HepG2 (cell line): ENCODE results near the gene PKIB. TPM values are rescaled to one million over a fixed set of nuclear protein-coding genes. Genes with fewer than 3 reads are reported as not detected.

Experiments used
- ATAC-seq: fragments of 200-7000 bp; cut with Tn5 transposase; 3 replicates; pipeline ENCODE4 v1.9.1; 2020; ENCODE audit warnings: mild to moderate bottlenecking, moderate library complexity
- BruUV-seq: library from RNA; stranded (reverse); fragments of 400-500 nt; replicated peaks from 2 replicates; lab custom pipeline; 2021; lab: Mats Ljungman, UMichigan
- CTCF ChIA-PET: fragments of 300-600 bp; formaldehyde crosslinking; extraction: SDS; loops from one replicate; lab custom pipeline; 2021; ENCODE audit warnings: low total read pairs, inconsistent platforms, low intra/inter-chr PET ratio; lab: Yijun Ruan, JAX
- POLR2A ChIA-PET: fragments of 350-600 bp; sonication (Branson Sonifier 250); formaldehyde crosslinking; loops from one replicate; lab custom pipeline; 2020; ENCODE audit warnings: antibody characterized with exemption, inconsistent platforms; lab: Yijun Ruan, JAX
- DNase-seq: peaks from one replicate; pipeline ENCODE4 v3.0.0-alpha.2; 2015; ENCODE audit warnings: low spot score
- FAIRE-seq: peaks from 3 replicates; lab custom pipeline; 2011; peaks lifted over from hg19 to GRCh38; lab: Jason Lieb, UNC
- H2AFZ ChIP-seq: one replicate; pipeline ENCODE4 v1.6.1; 2011; ENCODE audit warnings: low read length, inconsistent platforms
- H3K27ac ChIP-seq: fragments of 300-600 bp; 3 replicates; pipeline ENCODE4 v1.8.0; 2011; ENCODE audit warnings: mixed run types, mild to moderate bottlenecking, mixed read lengths, low read length, inconsistent platforms; ENCODE audit not compliant: insufficient read depth; ENCODE audit errors: extremely low read length
- H3K27me3 ChIP-seq, 2 experiments: fragments of 200-600 bp in 1 of 2; 2 replicates in 1 of 2; 3 replicates in 1 of 2; pipeline versions ENCODE4 v1.6.0 to v1.8.0; 2011; ENCODE audit warnings: low read length in 2 of 2, mild to moderate bottlenecking in 2 of 2, moderate library complexity in 2 of 2, inconsistent platforms in 1 of 2; ENCODE audit not compliant: insufficient read depth in 2 of 2, control insufficient read depth in 1 of 2
- H3K36me3 ChIP-seq, 2 experiments: fragments of 200-600 bp in 1 of 2; replicated peaks in 1 of 2; 2 replicates in 1 of 2; 3 replicates in 1 of 2; pipeline versions ENCODE4 v1.5.1 to v1.8.0; 2011; ENCODE audit warnings: low read length in 2 of 2, inconsistent platforms in 1 of 2; ENCODE audit not compliant: insufficient read depth in 2 of 2, control insufficient read depth in 1 of 2
- H3K4me1 ChIP-seq: 2 replicates; pipeline ENCODE4 v1.5.1; 2012; ENCODE audit warnings: low read length, inconsistent platforms; ENCODE audit not compliant: insufficient read depth
- H3K4me2 ChIP-seq: 2 replicates; pipeline ENCODE4 v1.6.0; 2011; ENCODE audit warnings: low read depth, low read length, inconsistent platforms
- H3K4me3 ChIP-seq, 3 experiments: fragments of 200-600 bp in 1 of 3; sonication (generic), shearing (Covaris generic) in 1 of 3; replicated peaks in 1 of 3; 2 replicates each; pipeline ENCODE4 v1.5.1; 2011 to 2016; ENCODE audit warnings: low read length in 3 of 3, inconsistent platforms in 2 of 3, low read depth in 2 of 3, mild to moderate bottlenecking in 2 of 3, control low read depth in 1 of 3, mixed read lengths in 1 of 3; ENCODE audit not compliant: insufficient read depth in 1 of 3
- H3K79me2 ChIP-seq: one replicate; pipeline ENCODE4 v1.6.1; 2011; ENCODE audit warnings: low read length, inconsistent platforms; ENCODE audit not compliant: insufficient read depth
- H3K9ac ChIP-seq: 2 replicates; pipeline ENCODE4 v1.6.0; 2011; ENCODE audit warnings: mild to moderate bottlenecking, low read depth, low read length, inconsistent platforms; ENCODE audit not compliant: insufficient read depth
- H3K9me3 ChIP-seq: 2 replicates; pipeline ENCODE4 v1.5.1; 2012; ENCODE audit warnings: mild to moderate bottlenecking, low read length
- H4K20me1 ChIP-seq: 2 replicates; pipeline ENCODE4 v1.6.0; 2011; ENCODE audit warnings: inconsistent platforms, mild to moderate bottlenecking, low read length, moderate library complexity; ENCODE audit not compliant: insufficient read depth
- ARHGAP35 ChIP-seq: sonication (generic); formaldehyde crosslinking; IDR thresholded peaks from 2 replicates; pipeline ENCODE4 v1.9.0; 2022; ENCODE audit warnings: mild to moderate bottlenecking, inconsistent platforms, moderate library complexity, missing genetic modification reagents, borderline replicate concordance
- ARID3A ChIP-seq: IDR thresholded peaks from 2 replicates; pipeline ENCODE4 v1.6.1; 2012; ENCODE audit warnings: low read depth, low read length, improper control_type of control experiment
- ELF3 ChIP-seq: IDR thresholded peaks from 2 replicates; pipeline ENCODE4 v1.6.1; 2016; ENCODE audit warnings: missing genetic modification reagents, missing compliant biosample characterization
- FOSL1 ChIP-seq: sonication (generic); formaldehyde crosslinking; IDR thresholded peaks from 2 replicates; pipeline ENCODE4 v1.9.0; 2021; ENCODE audit warnings: missing genetic modification reagents, borderline replicate concordance
- FOSL2 ChIP-seq: sonication (generic); formaldehyde crosslinking; IDR thresholded peaks from 2 replicates; pipeline ENCODE4 v1.4.0; 2020; ENCODE audit warnings: missing genetic modification reagents
- FOXA3 ChIP-seq: IDR thresholded peaks from 2 replicates; pipeline ENCODE4 v1.6.1; 2016; ENCODE audit warnings: missing genetic modification reagents, missing compliant biosample characterization
- HNRNPUL1 ChIP-seq: fragments of 200-400 bp; formaldehyde crosslinking; IDR thresholded peaks from 2 replicates; pipeline ENCODE4 v1.6.1; 2017; ENCODE audit warnings: low read depth, mild to moderate bottlenecking, low read length, moderate library complexity
- HOXA3 ChIP-seq: sonication (generic); formaldehyde crosslinking; IDR thresholded peaks from 2 replicates; pipeline ENCODE4 v1.5.0; 2020; ENCODE audit warnings: missing genetic modification reagents
- MIXL1 ChIP-seq: IDR thresholded peaks from 2 replicates; pipeline ENCODE4 v1.6.1; 2016
- PAXIP1 ChIP-seq: sonication (generic); formaldehyde crosslinking; conservative IDR thresholded peaks from 2 replicates; pipeline ENCODE4 v1.4.0; 2020; ENCODE audit warnings: mild to moderate bottlenecking, missing genetic modification reagents, moderate library complexity
- RBM22 ChIP-seq: fragments of 200-400 bp; formaldehyde crosslinking; optimal IDR thresholded peaks from 2 replicates; pipeline ENCODE3; 2017; ENCODE audit warnings: mild to moderate bottlenecking, low read length, moderate library complexity
- ZNF263 ChIP-seq: sonication (generic); formaldehyde crosslinking; IDR thresholded peaks from 2 replicates; pipeline ENCODE4 v1.4.0; 2020; ENCODE audit warnings: missing genetic modification reagents
- WGBS: methylation state at CpG from one replicate; pipeline ENCODE4 v1.1.6; 2017; ENCODE audit warnings: low lambda C conversion rate; 5-methylcytosine and 5-hydroxymethylcytosine counted together
- in situ Hi-C: cut with HindIII; loops from 2 replicates; pipeline ENCODE4 v1.10.0; 2017; ENCODE audit warnings: low pct_unique_long_range_greater_than_20kb; ENCODE audit not compliant: extremely low pct_ligation_motif_present
- intact Hi-C: fragments of 100-400 bp; cut with micrococcal nuclease; formaldehyde crosslinking; loops from one replicate; pipeline ENCODE4 v1.10.0; 2022; ENCODE audit not compliant: unreplicated experiment
- polyA plus RNA-seq, 8 experiments: library from polyadenylated mRNA; depleted of rRNA in 3 of 8; stranded (reverse) in 7 of 8; unstranded in 1 of 8; fragments of >200 nt; fragmentation: Illumina TruSeq in 4 of 8; extraction: Trizol in 4 of 8; gene quantifications; 2 replicates each; pipeline versions ENCODE4 v1.2.1 to v1.2.3, GENCODE V29; 2011 to 2016; ENCODE audit warnings: low read depth in 4 of 8, missing spikeins in 1 of 8, mixed read lengths in 1 of 8; ENCODE audit not compliant: insufficient read depth in 1 of 8
- total RNA-seq, 5 experiments: library from RNA; depleted of rRNA; stranded (reverse); fragments of >200 nt; fragmentation: Illumina TruSeq; extraction: Trizol; gene quantifications; 2 replicates each; pipeline ENCODE4 v1.2.3, GENCODE V29; 2016; ENCODE audit warnings: low read depth in 1 of 5
- TF ChIP-seq, protein P1 (sequence below): sonication (generic); formaldehyde crosslinking; IDR thresholded peaks from 2 replicates; pipeline ENCODE4 v1.5.1; 2020; ENCODE audit warnings: mild to moderate bottlenecking, missing genetic modification reagents, borderline replicate concordance
- TF ChIP-seq, protein P2 (sequence below): sonication (generic); formaldehyde crosslinking; IDR thresholded peaks from 2 replicates; pipeline ENCODE4 v1.4.0; 2020; ENCODE audit warnings: missing genetic modification reagents

The PKIB gene
- total and polyA plus RNA-seq, 2 of the 13 experiments (the other 11 are each of a cell fraction or from before 2014, with no cell fraction given), result 1.4 to 1.5 TPM

GRCh38 chr6:122652431-122652830, 42.2 kb downstream of the PKIB start:
- 4% methylated on average over 2 of the region's 2 CpGs for WGBS
- Histone ChIP-seq H3K79me2 (no peaks in the 10 kb centered on the region), H3K4me1 (peaks cover 21% of the 10 kb centered on the region), H3K27ac (no peak overlapping the region), H3K4me3 (no peak overlapping the region), H2AFZ (no peak overlapping the region), H3K9me3 (no peaks in the 10 kb centered on the region), H4K20me1 (no peaks in the 10 kb centered on the region), H3K27me3 (no peaks in the 10 kb centered on the region), H3K4me2 (no peak overlapping the region), H3K9ac (no peak overlapping the region), H3K36me3 (no peaks in the 10 kb centered on the region)
- DNase-seq, result peak; percentile 31
- POLR2A ChIA-PET, result no interaction called here
- CTCF ChIA-PET, result no interaction called here
- in situ Hi-C loops (no loop called here), intact Hi-C loops (no loop called here)
- FAIRE-seq, result no peak
- no TSS peak for BruUV-seq
- ATAC-seq, result peak; percentile 89
- TF ChIP-seq HNRNPUL1, result no peak
- TF ChIP-seq ZNF263, result peak; percentile 51; the same call in 1 of the 2 replicates
- TF ChIP-seq MIXL1 (CRISPR knock-in tag), result peak; percentile 61; the same call in 1 of the 2 replicates
- TF ChIP-seq, protein P1, sequence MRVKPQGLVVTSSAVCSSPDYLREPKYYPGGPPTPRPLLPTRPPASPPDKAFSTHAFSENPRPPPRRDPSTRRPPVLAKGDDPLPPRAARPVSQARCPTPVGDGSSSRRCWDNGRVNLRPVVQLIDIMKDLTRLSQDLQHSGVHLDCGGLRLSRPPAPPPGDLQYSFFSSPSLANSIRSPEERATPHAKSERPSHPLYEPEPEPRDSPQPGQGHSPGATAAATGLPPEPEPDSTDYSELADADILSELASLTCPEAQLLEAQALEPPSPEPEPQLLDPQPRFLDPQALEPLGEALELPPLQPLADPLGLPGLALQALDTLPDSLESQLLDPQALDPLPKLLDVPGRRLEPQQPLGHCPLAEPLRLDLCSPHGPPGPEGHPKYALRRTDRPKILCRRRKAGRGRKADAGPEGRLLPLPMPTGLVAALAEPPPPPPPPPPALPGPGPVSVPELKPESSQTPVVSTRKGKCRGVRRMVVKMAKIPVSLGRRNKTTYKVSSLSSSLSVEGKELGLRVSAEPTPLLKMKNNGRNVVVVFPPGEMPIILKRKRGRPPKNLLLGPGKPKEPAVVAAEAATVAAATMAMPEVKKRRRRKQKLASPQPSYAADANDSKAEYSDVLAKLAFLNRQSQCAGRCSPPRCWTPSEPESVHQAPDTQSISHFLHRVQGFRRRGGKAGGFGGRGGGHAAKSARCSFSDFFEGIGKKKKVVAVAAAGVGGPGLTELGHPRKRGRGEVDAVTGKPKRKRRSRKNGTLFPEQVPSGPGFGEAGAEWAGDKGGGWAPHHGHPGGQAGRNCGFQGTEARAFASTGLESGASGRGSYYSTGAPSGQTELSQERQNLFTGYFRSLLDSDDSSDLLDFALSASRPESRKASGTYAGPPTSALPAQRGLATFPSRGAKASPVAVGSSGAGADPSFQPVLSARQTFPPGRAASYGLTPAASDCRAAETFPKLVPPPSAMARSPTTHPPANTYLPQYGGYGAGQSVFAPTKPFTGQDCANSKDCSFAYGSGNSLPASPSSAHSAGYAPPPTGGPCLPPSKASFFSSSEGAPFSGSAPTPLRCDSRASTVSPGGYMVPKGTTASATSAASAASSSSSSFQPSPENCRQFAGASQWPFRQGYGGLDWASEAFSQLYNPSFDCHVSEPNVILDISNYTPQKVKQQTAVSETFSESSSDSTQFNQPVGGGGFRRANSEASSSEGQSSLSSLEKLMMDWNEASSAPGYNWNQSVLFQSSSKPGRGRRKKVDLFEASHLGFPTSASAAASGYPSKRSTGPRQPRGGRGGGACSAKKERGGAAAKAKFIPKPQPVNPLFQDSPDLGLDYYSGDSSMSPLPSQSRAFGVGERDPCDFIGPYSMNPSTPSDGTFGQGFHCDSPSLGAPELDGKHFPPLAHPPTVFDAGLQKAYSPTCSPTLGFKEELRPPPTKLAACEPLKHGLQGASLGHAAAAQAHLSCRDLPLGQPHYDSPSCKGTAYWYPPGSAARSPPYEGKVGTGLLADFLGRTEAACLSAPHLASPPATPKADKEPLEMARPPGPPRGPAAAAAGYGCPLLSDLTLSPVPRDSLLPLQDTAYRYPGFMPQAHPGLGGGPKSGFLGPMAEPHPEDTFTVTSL (CRISPR knock-in tag), result peak; percentile 44; the same call in 1 of the 2 replicates
- peak; percentile 47; the same call in 1 of the 2 replicates for TF ChIP-seq ARID3A
- no peak for TF ChIP-seq ARHGAP35 (CRISPR knock-in tag)
- peak; percentile 55; the same call in 1 of the 2 replicates for TF ChIP-seq FOSL1 (CRISPR knock-in tag)
- 0 out of 2 replicates have a peak, but pooled peaks have one; percentile 11 for TF ChIP-seq ELF3 (CRISPR knock-in tag)
- no peak for TF ChIP-seq RBM22
- TF ChIP-seq FOSL2 (CRISPR knock-in tag), result peak; percentile 89
- TF ChIP-seq HOXA3 (CRISPR knock-in tag), result no peak
- TF ChIP-seq, protein P2, sequence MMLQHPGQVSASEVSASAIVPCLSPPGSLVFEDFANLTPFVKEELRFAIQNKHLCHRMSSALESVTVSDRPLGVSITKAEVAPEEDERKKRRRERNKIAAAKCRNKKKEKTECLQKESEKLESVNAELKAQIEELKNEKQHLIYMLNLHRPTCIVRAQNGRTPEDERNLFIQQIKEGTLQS (CRISPR knock-in tag), result 0 out of 2 replicates have a peak, but pooled peaks have one; percentile 34
- no peak for TF ChIP-seq PAXIP1 (CRISPR knock-in tag)
- TF ChIP-seq FOXA3, result no peak
